HG03565 (cell line): Measurements from ENCODE around the gene RNF166.
A peak's percentile ranks its signal among the peaks of the same experiment; 100 is the strongest.

Experiments used
- ATAC-seq: cut with Tn5 transposase; IDR thresholded peaks from one replicate; pipeline ENCODE4 v1.9.1; 2021; ENCODE audit warnings: mild to moderate bottlenecking, moderate library complexity; ENCODE audit not compliant: unreplicated experiment

Gene RNF166

GRCh38 chr16:88706229-88706964 lies at the start of gene RNF166, which contains the start of gene CTU2:
RNF166 (minus strand) TSS chr16:88706408; CDS start chr16:88706325, 83 bp downstream.
CTU2 (plus strand) TSS chr16:88706503; CDS start chr16:88706531, 28 bp downstream.
- ATAC-seq, result peak; percentile 64

GRCh38 chr16:88754912-88755744 lies 48.9 kb upstream of the RNF166 start:
- ATAC-seq, result no peak

- ATAC-seq, result no peak
Measured at GRCh38 chr16:88754109-88754911, 48.1 kb upstream of the RNF166 start.

- ATAC-seq, result no peak
Measured at GRCh38 chr16:88753602-88754001, 47.4 kb upstream of the RNF166 start.

GRCh38 chr16:88753191-88753590 lies 47.0 kb upstream of the RNF166 start:
- no peak for ATAC-seq

GRCh38 chr16:88752386-88753002 lies 46.3 kb upstream of the RNF166 start:
- ATAC-seq, result no peak

GRCh38 chr16:88750854-88751253 lies 44.6 kb upstream of the RNF166 start:
- ATAC-seq, result no peak

- no peak for ATAC-seq
Measured at GRCh38 chr16:88749358-88749757, 43.1 kb upstream of the RNF166 start.

GRCh38 chr16:88748364-88748763 lies 42.2 kb upstream of the RNF166 start:
- ATAC-seq, result no peak

- no peak for ATAC-seq
Measured at GRCh38 chr16:88747588-88748301, 41.5 kb upstream of the RNF166 start.

- ATAC-seq, result no peak
Measured at GRCh38 chr16:88746506-88746905, 40.3 kb upstream of the RNF166 start.

GRCh38 chr16:88744577-88745521 lies 38.6 kb upstream of the RNF166 start:
- no peak for ATAC-seq

- ATAC-seq, result no peak
Measured at GRCh38 chr16:88743693-88744576, 37.7 kb upstream of the RNF166 start.

- ATAC-seq, result no peak
Measured at GRCh38 chr16:88742896-88743605, 36.8 kb upstream of the RNF166 start.

- ATAC-seq, result no peak
Measured at GRCh38 chr16:88741368-88741767, 35.2 kb upstream of the RNF166 start.

- no peak for ATAC-seq
Measured at GRCh38 chr16:88740727-88741055, 34.5 kb upstream of the RNF166 start.

GRCh38 chr16:88739977-88740726 lies 33.9 kb upstream of the RNF166 start:
- no peak for ATAC-seq
